Measurements from ENCODE around the gene DMBX1.

Gene DMBX1

DNA sequence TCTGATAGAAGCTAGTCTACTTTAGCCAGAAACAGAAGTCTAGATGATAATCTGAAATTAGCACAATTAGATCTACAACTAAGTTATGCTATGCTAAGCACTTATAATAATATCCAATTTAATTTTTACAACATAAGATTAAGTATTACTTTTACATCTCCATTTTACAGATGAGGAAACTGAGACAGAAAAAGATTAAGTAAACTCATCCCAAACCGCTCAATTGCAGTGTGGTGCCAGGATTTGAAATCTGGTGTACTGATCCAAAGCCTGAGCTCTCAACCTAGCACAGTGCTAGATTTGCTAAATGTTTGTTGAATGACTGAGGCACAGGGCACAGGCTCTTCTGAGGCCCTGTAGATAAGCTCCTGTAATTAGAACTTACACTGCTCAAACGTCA, 48.0 kb downstream of the DMBX1 start:
- Histone ChIP-seq H3K4me1 (ENCODE audit: insufficient read depth, low read length, severe bottlenecking) (no peaks in the 10 kb centered on the region), H3K4me3 (ENCODE audit: low read depth, low read length, poor library complexity, severe bottlenecking) (no peak overlapping the region), H3K9me2 (ENCODE audit: low read depth, low read length) (no peaks in the 10 kb centered on the region), H3K27ac (ENCODE audit: low read depth, low read length, poor library complexity, severe bottlenecking) (no peak overlapping the region), H3K9me3 (ENCODE audit: low read length) (no peaks in the 10 kb centered on the region), H2AFZ (ENCODE audit: low read length) (no peak overlapping the region), H3K79me2 (ENCODE audit: insufficient read depth, low read length) (no peaks in the 10 kb centered on the region), H3K4me2 (ENCODE audit: low read length) (no peak overlapping the region), H3F3A (ENCODE audit: insufficient read depth, low read length) (no peaks in the 10 kb centered on the region), H3K9ac (ENCODE audit: low read length) (no peak overlapping the region), H4K20me1 (ENCODE audit: insufficient read depth, low read length) (no peaks in the 10 kb centered on the region), H3K36me3 (ENCODE audit: insufficient read depth, low read length) (no peaks in the 10 kb centered on the region; the same call in 1 of the 2 replicates), H3K27me3 (ENCODE audit: insufficient read depth, low read length) (peaks cover 7% of the 10 kb centered on the region; the same call in 1 of the 2 replicates)
- TF ChIP-seq EZH2 (IDR thresholded peaks at IDR 0.05; ENCODE audit: borderline replicate concordance, low read length), result no peak
- TF ChIP-seq, protein P1, sequence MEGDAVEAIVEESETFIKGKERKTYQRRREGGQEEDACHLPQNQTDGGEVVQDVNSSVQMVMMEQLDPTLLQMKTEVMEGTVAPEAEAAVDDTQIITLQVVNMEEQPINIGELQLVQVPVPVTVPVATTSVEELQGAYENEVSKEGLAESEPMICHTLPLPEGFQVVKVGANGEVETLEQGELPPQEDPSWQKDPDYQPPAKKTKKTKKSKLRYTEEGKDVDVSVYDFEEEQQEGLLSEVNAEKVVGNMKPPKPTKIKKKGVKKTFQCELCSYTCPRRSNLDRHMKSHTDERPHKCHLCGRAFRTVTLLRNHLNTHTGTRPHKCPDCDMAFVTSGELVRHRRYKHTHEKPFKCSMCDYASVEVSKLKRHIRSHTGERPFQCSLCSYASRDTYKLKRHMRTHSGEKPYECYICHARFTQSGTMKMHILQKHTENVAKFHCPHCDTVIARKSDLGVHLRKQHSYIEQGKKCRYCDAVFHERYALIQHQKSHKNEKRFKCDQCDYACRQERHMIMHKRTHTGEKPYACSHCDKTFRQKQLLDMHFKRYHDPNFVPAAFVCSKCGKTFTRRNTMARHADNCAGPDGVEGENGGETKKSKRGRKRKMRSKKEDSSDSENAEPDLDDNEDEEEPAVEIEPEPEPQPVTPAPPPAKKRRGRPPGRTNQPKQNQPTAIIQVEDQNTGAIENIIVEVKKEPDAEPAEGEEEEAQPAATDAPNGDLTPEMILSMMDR (IDR thresholded peaks at IDR 0.05; ENCODE audit: low read length), result no peak

DNA sequence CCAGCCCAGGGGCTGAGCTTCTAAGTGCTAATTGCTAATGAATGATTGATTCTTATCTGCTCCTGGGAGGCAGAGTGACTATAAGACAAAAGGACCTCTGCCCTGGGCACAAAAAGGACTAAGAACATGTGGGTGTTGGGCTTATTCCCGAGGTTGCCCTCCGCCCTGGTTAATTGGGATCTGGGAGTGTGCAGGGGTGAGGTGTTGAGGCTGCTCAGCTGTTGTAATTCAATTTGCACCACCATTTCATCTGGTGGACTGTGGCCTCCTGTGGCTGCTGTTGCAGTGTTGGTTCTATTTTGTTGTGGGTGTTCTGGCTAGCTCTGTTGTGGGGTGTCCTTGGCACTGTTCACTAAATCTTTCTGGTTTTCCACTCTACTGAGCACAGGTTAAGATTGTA, 48.5 kb downstream of the DMBX1 start:
- H3K9me3 ChIP-seq (ENCODE audit: low read length), result no peaks in the 10 kb centered on the region
- H3K9ac ChIP-seq (ENCODE audit: low read length), result no peak overlapping the region
- H4K20me1 ChIP-seq (ENCODE audit: insufficient read depth, low read length), result no peaks in the 10 kb centered on the region
- H3K36me3 ChIP-seq (ENCODE audit: insufficient read depth, low read length), result no peaks in the 10 kb centered on the region; the same call in 1 of the 2 replicates
- no peak overlapping the region for H2AFZ ChIP-seq (ENCODE audit: low read length)
- H3K4me1 ChIP-seq (ENCODE audit: insufficient read depth, low read length, severe bottlenecking), result no peaks in the 10 kb centered on the region
- H3K4me3 ChIP-seq (ENCODE audit: low read depth, low read length, poor library complexity, severe bottlenecking), result no peak overlapping the region
- no peak overlapping the region for H3K4me2 ChIP-seq (ENCODE audit: low read length)
- H3K9me2 ChIP-seq (ENCODE audit: low read depth, low read length), result no peaks in the 10 kb centered on the region
- TF ChIP-seq, protein P1 (IDR thresholded peaks at IDR 0.05; ENCODE audit: low read length), result no peak
- no peak for TF ChIP-seq EZH2 (IDR thresholded peaks at IDR 0.05; ENCODE audit: borderline replicate concordance, low read length)
- no peak overlapping the region for H3K27ac ChIP-seq (ENCODE audit: low read depth, low read length, poor library complexity, severe bottlenecking)
- peaks cover 7% of the 10 kb centered on the region; the same call in 1 of the 2 replicates for H3K27me3 ChIP-seq (ENCODE audit: insufficient read depth, low read length)
- H3K79me2 ChIP-seq (ENCODE audit: insufficient read depth, low read length), result no peaks in the 10 kb centered on the region
- H3F3A ChIP-seq (ENCODE audit: insufficient read depth, low read length), result no peaks in the 10 kb centered on the region
